Activated CD4-positive, alpha-beta T cell treated with anti-CD3 and anti-CD28 coated beads for 36 hours (primary cell): ENCODE data around the gene PRKAR1B. TPM values are rescaled to one million over a fixed set of nuclear protein-coding genes. Genes with fewer than 3 reads are reported as not detected.

Source experiments
- ATAC-seq: fragments of 200-7000 bp; cut with Tn5 transposase; one replicate; pipeline ENCODE4 v1.10.0; 2021; ENCODE audit warnings: mild to moderate bottlenecking, moderate library complexity
- CTCF ChIA-PET: fragments of 350-600 bp; sonication (Branson Sonifier 250); formaldehyde crosslinking; loops from one replicate; lab custom pipeline; 2021; ENCODE audit warnings: antibody characterized with exemption; lab: Charles Lee
- POLR2A ChIA-PET: fragments of 350-600 bp; sonication (Branson Sonifier 250); formaldehyde crosslinking; loops from one replicate; lab custom pipeline; 2021; ENCODE audit warnings: antibody characterized with exemption, inconsistent platforms; lab: Charles Lee
- DNase-seq: peaks from one replicate; pipeline ENCODE4 v3.0.0-alpha.2; 2020
- H3K27ac Mint-ChIP-seq: one replicate; pipeline ENCODE4 v1.8.0; 2021; ENCODE audit warnings: mixed read lengths
- H3K27me3 Mint-ChIP-seq: one replicate; pipeline ENCODE4 v1.8.0; 2021; ENCODE audit warnings: mixed read lengths
- H3K36me3 Mint-ChIP-seq: one replicate; pipeline ENCODE4 v1.8.0; 2021; ENCODE audit warnings: low read depth, mixed read lengths
- H3K4me1 Mint-ChIP-seq: one replicate; pipeline ENCODE4 v1.8.0; 2021; ENCODE audit warnings: mixed read lengths
- H3K4me3 Mint-ChIP-seq: one replicate; pipeline ENCODE4 v1.8.0; 2021; ENCODE audit warnings: mild to moderate bottlenecking, moderate library complexity, mixed read lengths
- H3K9me3 Mint-ChIP-seq: one replicate; pipeline ENCODE4 v1.8.0; 2021; ENCODE audit warnings: low read depth, mixed read lengths
- intact Hi-C, 2 experiments: fragments of 100-400 bp; cut with DNase I in 1 of 2; cut with micrococcal nuclease in 1 of 2; formaldehyde crosslinking; loops; one replicate each; pipeline versions ENCODE4 v1.14.2 to v1.15.1; 2022 to 2024; cut with DNase I, micrococcal nuclease
- total RNA-seq, 2 experiments: library from RNA; stranded (reverse); gene quantifications; one replicate each; pipeline ENCODE4 v1.2.3, GENCODE V29; 2021

PRKAR1B gene
- total RNA-seq, 2 experiments from 2014 or later = 37.0 to 41.0 TPM

DNA sequence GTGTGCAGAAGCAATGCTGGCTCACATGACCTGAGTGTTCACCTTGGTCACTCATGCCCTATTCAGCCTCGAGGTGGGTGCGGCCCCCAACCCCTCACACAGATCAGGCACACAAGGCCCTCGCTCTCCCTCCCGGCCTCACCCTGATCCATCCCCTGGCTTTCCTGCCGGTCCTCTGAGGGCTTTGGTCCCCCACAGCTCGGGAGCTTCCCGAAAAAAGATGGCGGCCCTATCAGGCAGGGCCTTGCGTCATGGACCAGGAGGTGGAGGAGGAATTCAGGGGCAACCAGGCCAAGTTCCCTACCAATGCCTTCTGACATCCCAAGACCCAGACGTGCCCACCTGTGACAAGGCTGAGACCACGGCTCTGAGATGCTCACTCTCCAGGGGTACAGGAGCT, 44.3 kb downstream of the PRKAR1B start:
- ATAC-seq (no peak), DNase-seq (no peak)
- peaks cover 51% of the 10 kb centered on the region for H3K36me3 Mint-ChIP-seq
- no peaks in the 10 kb centered on the region for H3K4me1 Mint-ChIP-seq
- ChIA-PET POLR2A (no interaction called here), CTCF (interaction anchor here (0.6 kb wide), 1 partner anchor 403 kb away, joined by 3 read pairs; no protein-coding TSS in a partner anchor)
- peaks cover 19% of the 10 kb centered on the region for H3K9me3 Mint-ChIP-seq
- H3K27ac Mint-ChIP-seq = no peak overlapping the region
- no peaks in the 10 kb centered on the region for H3K27me3 Mint-ChIP-seq
- H3K4me3 Mint-ChIP-seq = no peak overlapping the region
- intact Hi-C loops = no loop called here

DNA sequence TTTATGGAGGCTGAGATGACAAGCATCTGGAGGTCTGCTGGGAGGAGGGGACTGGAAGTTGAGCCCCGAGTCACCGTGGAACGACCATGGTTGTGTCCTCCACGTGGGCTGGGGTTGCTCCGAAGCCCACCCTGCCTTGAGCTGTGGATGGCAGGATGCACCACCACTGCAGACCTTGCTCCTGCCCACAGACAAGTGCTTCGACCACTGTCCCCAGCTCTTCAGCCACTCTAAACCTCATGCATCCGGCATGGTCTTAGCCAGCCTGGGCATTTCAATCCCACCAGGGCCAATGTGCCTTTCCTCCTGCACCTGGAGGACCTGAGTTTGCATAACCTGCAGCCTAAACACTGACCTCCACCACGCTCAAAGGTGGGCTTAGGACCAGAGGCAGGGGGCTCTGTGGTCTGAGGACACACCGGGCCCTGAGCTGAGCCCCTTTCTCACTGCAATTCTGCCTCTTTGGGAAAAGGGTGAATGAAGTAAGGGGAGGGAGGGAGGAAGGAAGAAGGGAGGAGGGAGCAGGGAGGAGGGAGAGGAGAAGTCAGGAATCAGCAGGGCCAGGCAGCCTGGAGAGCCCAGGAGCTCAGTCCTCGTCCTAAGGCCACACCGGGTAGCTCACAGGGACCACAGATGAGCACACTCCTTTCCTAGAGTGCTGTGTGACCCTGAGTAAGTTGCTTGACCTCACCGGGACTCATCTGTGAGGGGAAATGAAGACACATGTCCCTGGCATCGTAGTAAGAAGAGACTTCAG, 45.4 kb downstream of the PRKAR1B start:
- ATAC-seq (no peak), DNase-seq (no peak)
- intact Hi-C loops = no loop called here
- ChIA-PET CTCF (no interaction called here), POLR2A (interaction anchor here (0.6 kb wide), 1 partner anchor 30 kb away, joined by 9 read pairs; no protein-coding TSS in a partner anchor)
- H3K4me1 Mint-ChIP-seq = no peaks in the 10 kb centered on the region
- peaks cover 47% of the 10 kb centered on the region for H3K36me3 Mint-ChIP-seq
- no peak overlapping the region for H3K27ac Mint-ChIP-seq
- H3K4me3 Mint-ChIP-seq = no peak overlapping the region
- peaks cover 11% of the 10 kb centered on the region for H3K9me3 Mint-ChIP-seq
- H3K27me3 Mint-ChIP-seq = no peaks in the 10 kb centered on the region

- H3K4me1 Mint-ChIP-seq = no peaks in the 10 kb centered on the region
- no peak overlapping the region for H3K27ac Mint-ChIP-seq
- peaks cover 45% of the 10 kb centered on the region for H3K36me3 Mint-ChIP-seq
- peaks cover 7% of the 10 kb centered on the region for H3K9me3 Mint-ChIP-seq
- no peaks in the 10 kb centered on the region for H3K27me3 Mint-ChIP-seq
- CTCF ChIA-PET = no interaction called here
- DNase-seq = no peak
- ATAC-seq = no peak
- no peak overlapping the region for H3K4me3 Mint-ChIP-seq
- POLR2A ChIA-PET = no interaction called here
- intact Hi-C loops = no loop called here
Measured at GRCh38 chr7:680411-681127, 46.5 kb downstream of the PRKAR1B start.

- H3K4me3 Mint-ChIP-seq = no peak overlapping the region
- no peaks in the 10 kb centered on the region for H3K27me3 Mint-ChIP-seq
- ATAC-seq (no peak), DNase-seq (no peak)
- no peaks in the 10 kb centered on the region for H3K4me1 Mint-ChIP-seq
- intact Hi-C loops = no loop called here
- POLR2A ChIA-PET = no interaction called here
- no peak overlapping the region for H3K27ac Mint-ChIP-seq
- H3K9me3 Mint-ChIP-seq = peaks cover 8% of the 10 kb centered on the region
- CTCF ChIA-PET = no interaction called here
- H3K36me3 Mint-ChIP-seq = peaks cover 46% of the 10 kb centered on the region
Measured at GRCh38 chr7:676972-677385, 50.1 kb downstream of the PRKAR1B start.

- Mint-ChIP-seq H3K27me3 (no peaks in the 10 kb centered on the region), H3K27ac (no peak overlapping the region), H3K36me3 (peaks cover 44% of the 10 kb centered on the region), H3K4me1 (no peaks in the 10 kb centered on the region), H3K4me3 (no peak overlapping the region), H3K9me3 (peaks cover 8% of the 10 kb centered on the region)
- ATAC-seq = no peak
- intact Hi-C loops = no loop called here
- ChIA-PET CTCF (no interaction called here), POLR2A (no interaction called here)
- DNase-seq = no peak
Measured at GRCh38 chr7:676246-676971, 50.7 kb downstream of the PRKAR1B start.

DNA sequence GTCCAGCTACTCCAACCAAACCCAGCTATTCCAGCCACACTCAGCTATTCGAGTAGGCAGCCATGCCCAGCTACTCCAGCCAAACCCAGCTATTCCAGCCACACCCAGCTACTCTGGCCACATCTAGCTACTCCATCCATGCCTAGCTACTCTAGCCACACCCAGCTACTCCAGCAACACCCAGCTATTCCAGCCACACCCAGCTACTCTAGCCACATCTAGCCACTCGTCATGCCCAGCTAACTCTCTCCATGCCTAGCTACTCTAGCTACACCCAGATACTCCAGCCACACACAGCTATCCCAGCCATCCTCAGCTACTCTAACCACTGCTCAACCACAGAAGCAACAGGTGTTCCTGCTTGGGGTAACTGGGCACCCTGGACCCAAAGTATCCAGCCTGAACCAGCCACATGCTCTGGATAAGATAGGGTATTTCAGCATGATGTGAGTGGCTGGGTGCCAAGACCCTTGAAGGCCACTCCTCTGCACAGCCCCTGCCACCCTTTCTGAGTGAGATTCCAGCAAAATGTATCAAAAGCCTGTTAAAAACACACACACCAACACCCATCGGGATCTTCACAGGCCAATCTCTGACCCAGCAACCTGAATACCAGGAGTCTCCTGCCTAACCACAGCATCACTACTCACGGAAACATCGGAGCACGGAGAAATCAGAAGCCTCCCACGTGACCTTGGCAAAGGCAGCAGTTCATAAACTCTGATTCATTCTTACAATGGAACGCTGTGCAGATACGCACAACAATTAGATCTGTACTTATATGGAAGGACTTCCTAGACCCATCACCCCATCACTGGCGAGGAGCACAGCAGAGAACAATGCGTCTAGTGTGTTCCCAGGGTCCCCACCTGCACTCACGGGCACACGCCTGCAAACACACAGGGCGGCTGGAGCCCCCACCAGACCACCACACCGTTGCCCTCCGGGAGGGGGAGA, 52.3 kb downstream of the PRKAR1B start:
- Mint-ChIP-seq H3K4me1 (no peaks in the 10 kb centered on the region), H3K27ac (no peak overlapping the region), H3K36me3 (peaks cover 35% of the 10 kb centered on the region), H3K9me3 (peaks cover 5% of the 10 kb centered on the region), H3K27me3 (no peaks in the 10 kb centered on the region), H3K4me3 (no peak overlapping the region)
- ATAC-seq (no peak), DNase-seq (no peak)
- ChIA-PET CTCF (no interaction called here), POLR2A (interaction anchor here (0.6 kb wide), 1 partner anchor 233 kb away, joined by 3 read pairs; no protein-coding TSS in a partner anchor)
- intact Hi-C loops = no loop called here

GRCh38 chr7:673681-674453, 53.2 kb downstream of the PRKAR1B start:
- POLR2A ChIA-PET = interaction anchor here (0.6 kb wide), 1 partner anchor 234 kb away, joined by 3 read pairs; no protein-coding TSS in a partner anchor

DNA sequence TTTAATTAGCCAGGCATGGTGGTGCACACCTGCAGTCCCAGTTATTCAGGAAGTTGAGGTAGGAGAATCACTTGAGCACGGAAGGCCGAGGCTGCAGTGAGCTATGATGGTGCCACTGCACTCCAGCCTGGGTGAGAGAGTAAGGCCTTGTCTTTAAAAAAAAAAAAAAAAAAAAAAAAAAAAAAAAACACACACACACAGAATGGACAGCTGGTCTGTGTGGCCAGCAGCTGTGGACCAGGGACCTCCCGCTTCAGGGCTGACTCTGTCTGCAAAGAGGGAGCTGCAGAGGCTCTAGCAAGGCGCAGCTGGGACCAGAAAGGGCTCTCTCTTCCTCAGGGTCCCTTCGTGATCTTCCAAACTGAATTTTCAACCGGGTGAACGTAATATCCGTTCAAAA, 54.2 kb downstream of the PRKAR1B start:
- Mint-ChIP-seq H3K4me3 (no peak overlapping the region), H3K27ac (no peak overlapping the region), H3K9me3 (peaks cover 13% of the 10 kb centered on the region), H3K4me1 (no peaks in the 10 kb centered on the region), H3K27me3 (no peaks in the 10 kb centered on the region), H3K36me3 (peaks cover 32% of the 10 kb centered on the region)
- POLR2A ChIA-PET = no interaction called here
- intact Hi-C loops = no loop called here
- no peak for ATAC-seq
- no peak for DNase-seq
- CTCF ChIA-PET = no interaction called here

More at GRCh38 chr7:673681-674453, 53.2 kb downstream of the PRKAR1B start:
- Mint-ChIP-seq H3K9me3 (peaks cover 10% of the 10 kb centered on the region), H3K27me3 (no peaks in the 10 kb centered on the region), H3K36me3 (peaks cover 32% of the 10 kb centered on the region), H3K4me3 (no peak overlapping the region), H3K27ac (no peak overlapping the region), H3K4me1 (no peaks in the 10 kb centered on the region)
- intact Hi-C loops = no loop called here
- ATAC-seq (no peak), DNase-seq (no peak)
- CTCF ChIA-PET = no interaction called here

GRCh38 chr7:671415-672042, 55.6 kb downstream of the PRKAR1B start:
- Mint-ChIP-seq H3K27ac (no peak overlapping the region), H3K9me3 (peaks cover 13% of the 10 kb centered on the region), H3K27me3 (no peaks in the 10 kb centered on the region), H3K4me1 (no peaks in the 10 kb centered on the region), H3K36me3 (peaks cover 27% of the 10 kb centered on the region), H3K4me3 (no peak overlapping the region)
- POLR2A ChIA-PET = no interaction called here
- ATAC-seq (no peak), DNase-seq (no peak)
- intact Hi-C loops = no loop called here
- CTCF ChIA-PET = interaction anchor here (0.7 kb wide), 1 partner anchor 236 kb away, joined by 3 read pairs; no protein-coding TSS in a partner anchor
